ENCODE data around the gene TEX52. TPM values are rescaled to one million over a fixed set of nuclear protein-coding genes. Genes with fewer than 3 reads are reported as not detected.

TEX52 gene
- polyA plus RNA-seq, 1 donor from 2014 or later = not detected

DNA sequence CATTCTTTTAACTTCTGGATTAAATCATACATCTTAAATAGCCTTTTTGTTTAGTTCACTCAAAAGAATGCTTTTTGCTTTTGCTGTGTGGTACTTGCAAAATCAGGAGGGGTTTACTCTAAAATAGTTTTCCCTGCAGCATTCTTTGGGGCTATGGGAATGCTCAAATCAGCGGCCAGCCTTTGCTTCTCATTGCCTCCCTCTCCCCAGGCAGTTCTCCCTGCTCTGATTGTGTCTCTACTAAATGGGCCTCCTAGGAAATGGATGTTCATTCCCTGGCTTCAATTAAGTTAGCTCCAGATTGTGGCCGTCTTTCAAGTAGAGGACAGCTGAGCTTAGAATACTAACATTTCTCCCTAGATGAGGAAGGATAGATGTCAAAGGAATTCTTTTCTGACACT lies 38.2 kb upstream of the TEX52 start:
- H3K9ac ChIP-seq (ENCODE audit: low read length) = no peak overlapping the region
- no peak overlapping the region for H2AFZ ChIP-seq (ENCODE audit: low read depth, low read length)
- TF ChIP-seq MXI1 (conservative IDR thresholded peaks at IDR 0.05; ENCODE audit: poor library complexity, severe bottlenecking) (no peak), TAF1 (IDR thresholded peaks at IDR 0.05; ENCODE audit: low read depth) (no peak), POLR2AphosphoS5 (IDR thresholded peaks at IDR 0.05) (no peak), EP300 (conservative IDR thresholded peaks at IDR 0.05; ENCODE audit: poor library complexity, severe bottlenecking) (no peak), EZH2 (IDR thresholded peaks at IDR 0.05; ENCODE audit: borderline replicate concordance, insufficient read depth, low read length, poor library complexity, severe bottlenecking) (no peak)
- TF ChIP-seq, protein P1, sequence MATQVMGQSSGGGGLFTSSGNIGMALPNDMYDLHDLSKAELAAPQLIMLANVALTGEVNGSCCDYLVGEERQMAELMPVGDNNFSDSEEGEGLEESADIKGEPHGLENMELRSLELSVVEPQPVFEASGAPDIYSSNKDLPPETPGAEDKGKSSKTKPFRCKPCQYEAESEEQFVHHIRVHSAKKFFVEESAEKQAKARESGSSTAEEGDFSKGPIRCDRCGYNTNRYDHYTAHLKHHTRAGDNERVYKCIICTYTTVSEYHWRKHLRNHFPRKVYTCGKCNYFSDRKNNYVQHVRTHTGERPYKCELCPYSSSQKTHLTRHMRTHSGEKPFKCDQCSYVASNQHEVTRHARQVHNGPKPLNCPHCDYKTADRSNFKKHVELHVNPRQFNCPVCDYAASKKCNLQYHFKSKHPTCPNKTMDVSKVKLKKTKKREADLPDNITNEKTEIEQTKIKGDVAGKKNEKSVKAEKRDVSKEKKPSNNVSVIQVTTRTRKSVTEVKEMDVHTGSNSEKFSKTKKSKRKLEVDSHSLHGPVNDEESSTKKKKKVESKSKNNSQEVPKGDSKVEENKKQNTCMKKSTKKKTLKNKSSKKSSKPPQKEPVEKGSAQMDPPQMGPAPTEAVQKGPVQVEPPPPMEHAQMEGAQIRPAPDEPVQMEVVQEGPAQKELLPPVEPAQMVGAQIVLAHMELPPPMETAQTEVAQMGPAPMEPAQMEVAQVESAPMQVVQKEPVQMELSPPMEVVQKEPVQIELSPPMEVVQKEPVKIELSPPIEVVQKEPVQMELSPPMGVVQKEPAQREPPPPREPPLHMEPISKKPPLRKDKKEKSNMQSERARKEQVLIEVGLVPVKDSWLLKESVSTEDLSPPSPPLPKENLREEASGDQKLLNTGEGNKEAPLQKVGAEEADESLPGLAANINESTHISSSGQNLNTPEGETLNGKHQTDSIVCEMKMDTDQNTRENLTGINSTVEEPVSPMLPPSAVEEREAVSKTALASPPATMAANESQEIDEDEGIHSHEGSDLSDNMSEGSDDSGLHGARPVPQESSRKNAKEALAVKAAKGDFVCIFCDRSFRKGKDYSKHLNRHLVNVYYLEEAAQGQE (IDR thresholded peaks at IDR 0.05; ENCODE audit: borderline replicate concordance) = no peak
- no peaks in the 10 kb centered on the region for H3K27me3 ChIP-seq (ENCODE audit: insufficient read depth, low read depth, low read length)
- peaks cover 4% of the 10 kb centered on the region for H3F3A ChIP-seq (ENCODE audit: insufficient read depth, low read length, poor library complexity, severe bottlenecking)
- H3K4me3 ChIP-seq (ENCODE audit: low read length) = no peak overlapping the region
- no peaks in the 10 kb centered on the region for H4K20me1 ChIP-seq (ENCODE audit: insufficient read depth)
- H3K27ac ChIP-seq (ENCODE audit: low read length) = no peak overlapping the region
- H3K9me3 ChIP-seq (ENCODE audit: low read length) = no peaks in the 10 kb centered on the region
- H3K79me2 ChIP-seq (replicated peaks; ENCODE audit: insufficient read depth, low read length) = peaks cover 14% of the 10 kb centered on the region
- no peak overlapping the region for H3K4me2 ChIP-seq (ENCODE audit: low read length)
- no peaks in the 10 kb centered on the region for H3K36me3 ChIP-seq (ENCODE audit: insufficient read depth, low read length)
- H3K9me2 ChIP-seq (ENCODE audit: insufficient read depth, low read length) = no peaks in the 10 kb centered on the region

DNA sequence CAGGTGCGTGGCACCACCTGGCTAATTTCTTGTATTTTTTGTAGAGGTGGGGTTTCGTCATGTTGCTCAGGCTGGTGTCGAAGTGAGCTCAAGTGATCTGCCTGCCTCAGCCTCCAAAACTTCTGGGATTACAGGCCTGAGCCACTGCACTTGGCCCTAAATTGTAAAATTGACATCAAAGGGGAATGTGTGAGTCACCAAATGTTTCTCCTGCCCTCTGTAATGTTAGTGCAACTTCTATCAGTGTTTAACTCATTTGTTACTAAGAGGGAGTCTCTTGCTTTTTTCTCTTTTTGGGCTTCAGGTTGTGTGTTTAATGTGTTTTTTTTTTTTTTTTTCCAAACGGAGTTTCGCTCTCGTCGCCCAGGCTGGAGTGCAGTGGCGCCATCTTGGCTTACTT lies 36.2 kb upstream of the TEX52 start:
- no peaks in the 10 kb centered on the region for H3K9me3 ChIP-seq (ENCODE audit: low read length)
- H3K79me2 ChIP-seq (replicated peaks; ENCODE audit: insufficient read depth, low read length) = peaks cover 14% of the 10 kb centered on the region
- no peaks in the 10 kb centered on the region for H3K27me3 ChIP-seq (ENCODE audit: insufficient read depth, low read depth, low read length)
- no peaks in the 10 kb centered on the region for H4K20me1 ChIP-seq (ENCODE audit: insufficient read depth)
- TF ChIP-seq SMC3 (conservative IDR thresholded peaks at IDR 0.05; ENCODE audit: poor library complexity) (no peak), TAF1 (IDR thresholded peaks at IDR 0.05; ENCODE audit: low read depth) (no peak), EZH2 (IDR thresholded peaks at IDR 0.05; ENCODE audit: borderline replicate concordance, insufficient read depth, low read length, poor library complexity, severe bottlenecking) (no peak), MXI1 (conservative IDR thresholded peaks at IDR 0.05; ENCODE audit: poor library complexity, severe bottlenecking) (no peak), EP300 (conservative IDR thresholded peaks at IDR 0.05; ENCODE audit: poor library complexity, severe bottlenecking) (no peak), RAD21 (conservative IDR thresholded peaks at IDR 0.05) (no peak), POLR2AphosphoS5 (IDR thresholded peaks at IDR 0.05) (no peak)
- TF ChIP-seq, protein P2, sequence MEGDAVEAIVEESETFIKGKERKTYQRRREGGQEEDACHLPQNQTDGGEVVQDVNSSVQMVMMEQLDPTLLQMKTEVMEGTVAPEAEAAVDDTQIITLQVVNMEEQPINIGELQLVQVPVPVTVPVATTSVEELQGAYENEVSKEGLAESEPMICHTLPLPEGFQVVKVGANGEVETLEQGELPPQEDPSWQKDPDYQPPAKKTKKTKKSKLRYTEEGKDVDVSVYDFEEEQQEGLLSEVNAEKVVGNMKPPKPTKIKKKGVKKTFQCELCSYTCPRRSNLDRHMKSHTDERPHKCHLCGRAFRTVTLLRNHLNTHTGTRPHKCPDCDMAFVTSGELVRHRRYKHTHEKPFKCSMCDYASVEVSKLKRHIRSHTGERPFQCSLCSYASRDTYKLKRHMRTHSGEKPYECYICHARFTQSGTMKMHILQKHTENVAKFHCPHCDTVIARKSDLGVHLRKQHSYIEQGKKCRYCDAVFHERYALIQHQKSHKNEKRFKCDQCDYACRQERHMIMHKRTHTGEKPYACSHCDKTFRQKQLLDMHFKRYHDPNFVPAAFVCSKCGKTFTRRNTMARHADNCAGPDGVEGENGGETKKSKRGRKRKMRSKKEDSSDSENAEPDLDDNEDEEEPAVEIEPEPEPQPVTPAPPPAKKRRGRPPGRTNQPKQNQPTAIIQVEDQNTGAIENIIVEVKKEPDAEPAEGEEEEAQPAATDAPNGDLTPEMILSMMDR (IDR thresholded peaks at IDR 0.05; ENCODE audit: poor library complexity, severe bottlenecking) = no peak
- TF ChIP-seq, protein P1 (IDR thresholded peaks at IDR 0.05; ENCODE audit: borderline replicate concordance) = no peak
- no peak overlapping the region for H3K4me2 ChIP-seq (ENCODE audit: low read length)
- no peak overlapping the region for H2AFZ ChIP-seq (ENCODE audit: low read depth, low read length)
- no peaks in the 10 kb centered on the region for H3K9me2 ChIP-seq (ENCODE audit: insufficient read depth, low read length)
- H3K27ac ChIP-seq (ENCODE audit: low read length) = no peak overlapping the region
- no peak overlapping the region for H3K4me3 ChIP-seq (ENCODE audit: low read length)
- H3F3A ChIP-seq (ENCODE audit: insufficient read depth, low read length, poor library complexity, severe bottlenecking) = peaks cover 4% of the 10 kb centered on the region
- no peaks in the 10 kb centered on the region for H3K36me3 ChIP-seq (ENCODE audit: insufficient read depth, low read length)
- H3K9ac ChIP-seq (ENCODE audit: low read length) = no peak overlapping the region
